ENCODE data around the gene ANKRD6.

Gene ANKRD6

GRCh38 chr6:89554106-89554505 is 121.2 kb downstream of the ANKRD6 start:
- Histone ChIP-seq H3K27me3 (ENCODE audit: low read length) (no peaks in the 10 kb centered on the region), H3K9me3 (ENCODE audit: insufficient read depth, low read length) (0 out of 2 replicates have a peak, but pooled peaks cover 4% of the 10 kb centered on the region)
- no peak for TF ChIP-seq EZH2phosphoT487 (conservative IDR thresholded peaks at IDR 0.05; ENCODE audit: low read length)
- TF ChIP-seq CTCF (IDR thresholded peaks at IDR 0.05; ENCODE audit: insufficient read depth, low read length, poor library complexity, severe bottlenecking), result no peak

GRCh38 chr6:89555031-89555430 is 122.1 kb downstream of the ANKRD6 start:
- no peaks in the 10 kb centered on the region for H3F3A ChIP-seq (ENCODE audit: insufficient read depth)
- no peak overlapping the region for H3K27ac ChIP-seq (ENCODE audit: low read depth, low read length)
- 0 out of 2 replicates have a peak, but pooled peaks cover 4% of the 10 kb centered on the region for H3K9me3 ChIP-seq (ENCODE audit: insufficient read depth, low read length)
- no peaks in the 10 kb centered on the region for H3K79me2 ChIP-seq (ENCODE audit: insufficient read depth, low read length)
- no peaks in the 10 kb centered on the region for H3K9me2 ChIP-seq (replicated peaks; ENCODE audit: insufficient read depth, low read length)
- no peak overlapping the region for H3K9ac ChIP-seq (ENCODE audit: low read length)
- no peaks in the 10 kb centered on the region for H4K20me1 ChIP-seq (ENCODE audit: low read depth, low read length)
- H3K36me3 ChIP-seq (ENCODE audit: low read length), result no peaks in the 10 kb centered on the region
- TF ChIP-seq CTCF (IDR thresholded peaks at IDR 0.05; ENCODE audit: insufficient read depth, low read length, poor library complexity, severe bottlenecking) (no peak), EZH2phosphoT487 (conservative IDR thresholded peaks at IDR 0.05; ENCODE audit: low read length) (no peak)
- H3K4me2 ChIP-seq (ENCODE audit: low read depth, low read length, poor library complexity, severe bottlenecking), result no peak overlapping the region
- no peaks in the 10 kb centered on the region for H3K27me3 ChIP-seq (ENCODE audit: low read length)
- no peak overlapping the region for H3K4me3 ChIP-seq (ENCODE audit: insufficient read depth, low read length, poor library complexity, severe bottlenecking)
- no peak overlapping the region for H2AFZ ChIP-seq (ENCODE audit: low read depth, low read length, severe bottlenecking)

More at GRCh38 chr6:89554106-89554505, 121.2 kb downstream of the ANKRD6 start:
- Histone ChIP-seq H3K36me3 (ENCODE audit: low read length) (no peaks in the 10 kb centered on the region), H2AFZ (ENCODE audit: low read depth, low read length, severe bottlenecking) (no peak overlapping the region), H3K27ac (ENCODE audit: low read depth, low read length) (no peak overlapping the region), H3K9me2 (replicated peaks; ENCODE audit: insufficient read depth, low read length) (no peaks in the 10 kb centered on the region), H4K20me1 (ENCODE audit: low read depth, low read length) (no peaks in the 10 kb centered on the region), H3K79me2 (ENCODE audit: insufficient read depth, low read length) (no peaks in the 10 kb centered on the region), H3F3A (ENCODE audit: insufficient read depth) (no peaks in the 10 kb centered on the region), H3K9ac (ENCODE audit: low read length) (no peak overlapping the region), H3K4me3 (ENCODE audit: insufficient read depth, low read length, poor library complexity, severe bottlenecking) (no peak overlapping the region), H3K4me2 (ENCODE audit: low read depth, low read length, poor library complexity, severe bottlenecking) (no peak overlapping the region)

- H3K9ac ChIP-seq (ENCODE audit: low read length), result no peak overlapping the region
- TF ChIP-seq EZH2phosphoT487 (conservative IDR thresholded peaks at IDR 0.05; ENCODE audit: low read length) (no peak), CTCF (IDR thresholded peaks at IDR 0.05; ENCODE audit: insufficient read depth, low read length, poor library complexity, severe bottlenecking) (no peak)
- no peaks in the 10 kb centered on the region for H3K27me3 ChIP-seq (ENCODE audit: low read length)
- H3K79me2 ChIP-seq (ENCODE audit: insufficient read depth, low read length), result no peaks in the 10 kb centered on the region
- no peaks in the 10 kb centered on the region for H3K9me2 ChIP-seq (replicated peaks; ENCODE audit: insufficient read depth, low read length)
- H2AFZ ChIP-seq (ENCODE audit: low read depth, low read length, severe bottlenecking), result no peak overlapping the region
- no peak overlapping the region for H3K27ac ChIP-seq (ENCODE audit: low read depth, low read length)
- no peaks in the 10 kb centered on the region for H4K20me1 ChIP-seq (ENCODE audit: low read depth, low read length)
- H3K9me3 ChIP-seq (ENCODE audit: insufficient read depth, low read length), result 0 out of 2 replicates have a peak, but pooled peaks cover 4% of the 10 kb centered on the region
- H3K4me2 ChIP-seq (ENCODE audit: low read depth, low read length, poor library complexity, severe bottlenecking), result no peak overlapping the region
- H3K36me3 ChIP-seq (ENCODE audit: low read length), result no peaks in the 10 kb centered on the region
- H3F3A ChIP-seq (ENCODE audit: insufficient read depth), result no peaks in the 10 kb centered on the region
- no peak overlapping the region for H3K4me3 ChIP-seq (ENCODE audit: insufficient read depth, low read length, poor library complexity, severe bottlenecking)
These were observed 122.9 kb downstream of the ANKRD6 start for GRCh38 chr6:89555806-89556205.
